Endodermal cell (in vitro differentiated cells): ENCODE results near the gene TUBB2A. TPM values are rescaled to one million over a fixed set of nuclear protein-coding genes. Genes with fewer than 3 reads are reported as not detected.

Source experiments
- DNase-seq: peaks from one replicate; pipeline ENCODE4 v3.0.0-alpha.2; 2017
- H3K27ac ChIP-seq: 2 replicates; pipeline ENCODE4 v1.5.1; 2013; ENCODE audit warnings: mild to moderate bottlenecking, low read depth, low read length, moderate library complexity
- H3K27me3 ChIP-seq: 2 replicates; pipeline ENCODE4 v1.6.1; 2013; ENCODE audit warnings: mild to moderate bottlenecking, low read length, moderate library complexity; ENCODE audit not compliant: insufficient read depth, control insufficient read depth, poor library complexity, severe bottlenecking
- H3K36me3 ChIP-seq: 2 replicates; pipeline ENCODE4 v1.7.0; 2013; ENCODE audit warnings: mild to moderate bottlenecking, low read length, moderate library complexity; ENCODE audit not compliant: control insufficient read depth, insufficient read depth
- H3K4me1 ChIP-seq: one replicate; pipeline ENCODE4 v1.7.0; 2013; ENCODE audit warnings: low read length; ENCODE audit not compliant: control insufficient read depth, insufficient read depth
- H3K4me3 ChIP-seq: 2 replicates; pipeline ENCODE4 v1.5.1; 2013; ENCODE audit warnings: mild to moderate bottlenecking, low read length, moderate library complexity
- H3K9ac ChIP-seq: 2 replicates; pipeline ENCODE4 v1.6.1; 2013; ENCODE audit warnings: mild to moderate bottlenecking, low read length, moderate library complexity; ENCODE audit not compliant: poor library complexity, severe bottlenecking; ENCODE audit errors: extremely low read depth
- H3K9me3 ChIP-seq: 2 replicates; pipeline ENCODE4 v1.6.1; 2013; ENCODE audit warnings: mild to moderate bottlenecking, low read length, moderate library complexity; ENCODE audit not compliant: control insufficient read depth
- H3K27ac Mint-ChIP-seq: 2 replicates; pipeline ENCODE4 v1.8.0; 2020; ENCODE audit warnings: mixed read lengths
- H3K27me3 Mint-ChIP-seq: 2 replicates; pipeline ENCODE4 v1.8.0; 2021; ENCODE audit warnings: mild to moderate bottlenecking, mixed read lengths; ENCODE audit not compliant: insufficient read depth
- H3K36me3 Mint-ChIP-seq: 2 replicates; pipeline ENCODE4 v1.8.0; 2020; ENCODE audit warnings: low read depth, mixed read lengths
- H3K4me1 Mint-ChIP-seq: 2 replicates; pipeline ENCODE4 v1.8.0; 2020; ENCODE audit warnings: mixed read lengths
- H3K4me3 Mint-ChIP-seq: 2 replicates; pipeline ENCODE4 v1.8.0; 2020; ENCODE audit warnings: mild to moderate bottlenecking, moderate library complexity, mixed read lengths
- H3K9me3 Mint-ChIP-seq: 2 replicates; pipeline ENCODE4 v1.8.0; 2020; ENCODE audit warnings: mild to moderate bottlenecking, mixed read lengths
- CTCF ChIP-seq: fragments of 200-600 bp; sonication (generic); conservative IDR thresholded peaks from 2 replicates; pipeline ENCODE4 v1.5.0; 2021; ENCODE audit warnings: antibody characterized with exemption, mild to moderate bottlenecking
- WGBS, 2 experiments: methylation state at CpG; one replicate each; pipeline versions ENCODE4 v1.1.5 to v1.1.7; 2013; ENCODE audit warnings: missing lambda C conversion rate in 2 of 2, mixed read lengths in 1 of 2; ENCODE audit not compliant: insufficient coverage in 1 of 2, insufficient read length in 1 of 2; 5-methylcytosine and 5-hydroxymethylcytosine counted together
- total RNA-seq, 2 donors: library from RNA; stranded (reverse); fragmentation: NEBNext Ultra II Directional in 1 of 2; extraction: Animal tissue kit (Norgen Biotek cat#: 25700) in 1 of 2; gene quantifications; 2 replicates in 1 of 2; 3 replicates in 1 of 2; pipeline ENCODE4 v1.2.1, GENCODE V29; 2021

The TUBB2A gene
- total RNA-seq, 2 donors from 2014 or later, result 262 to 297 TPM

GRCh38 chr6:3163248-3163594 lies 5.9 kb upstream of the TUBB2A start:
- no peak overlapping the region for H3K27ac ChIP-seq
- peak overlapping the region; percentile 70 for H3K4me3 ChIP-seq
- no peaks in the 10 kb centered on the region for H3K9me3 ChIP-seq
- Mint-ChIP-seq H3K9me3 (no peaks in the 10 kb centered on the region), H3K27me3 (no peaks in the 10 kb centered on the region), H3K27ac (peak overlapping the region; percentile 75), H3K4me3 (peak overlapping the region; percentile 79), H3K4me1 (peaks cover 64% of the 10 kb centered on the region), H3K36me3 (no peaks in the 10 kb centered on the region)
- peaks cover 13% of the 10 kb centered on the region for H3K4me1 ChIP-seq
- H3K9ac ChIP-seq, result no peak overlapping the region
- no peaks in the 10 kb centered on the region for H3K36me3 ChIP-seq
- TF ChIP-seq CTCF, result peak; percentile 33
- no peaks in the 10 kb centered on the region for H3K27me3 ChIP-seq
- WGBS, 2 experiments, result 0 to 14% methylated on average over 1 to 13 of the region's 13 CpGs
- no peak for DNase-seq

GRCh38 chr6:3162565-3163247 lies 5.4 kb upstream of the TUBB2A start:
- Histone ChIP-seq H3K9me3 (no peaks in the 10 kb centered on the region), H3K27me3 (no peaks in the 10 kb centered on the region), H3K36me3 (no peaks in the 10 kb centered on the region), H3K4me3 (peak overlapping the region; percentile 98), H3K9ac (peak overlapping the region; percentile 72), H3K27ac (peak overlapping the region; percentile 33), H3K4me1 (peaks cover 10% of the 10 kb centered on the region)
- no peaks in the 10 kb centered on the region for H3K36me3 Mint-ChIP-seq
- TF ChIP-seq CTCF, result peak; percentile 42
- H3K27ac Mint-ChIP-seq, result peak overlapping the region; percentile 96
- WGBS, 2 experiments, result 0% methylated on average over 17 to 74 of the region's 74 CpGs
- no peaks in the 10 kb centered on the region for H3K9me3 Mint-ChIP-seq
- DNase-seq, result peak; percentile 91
- peak overlapping the region; percentile 79 for H3K4me3 Mint-ChIP-seq
- H3K27me3 Mint-ChIP-seq, result no peaks in the 10 kb centered on the region
- peaks cover 61% of the 10 kb centered on the region for H3K4me1 Mint-ChIP-seq

GRCh38 chr6:3162067-3162497 lies 4.7 kb upstream of the TUBB2A start:
- TF ChIP-seq CTCF, result no peak
- DNase-seq, result peak; percentile 71
- Mint-ChIP-seq H3K9me3 (no peaks in the 10 kb centered on the region), H3K36me3 (no peaks in the 10 kb centered on the region), H3K27ac (peak overlapping the region; percentile 96), H3K4me3 (peak overlapping the region; percentile 79), H3K4me1 (peaks cover 54% of the 10 kb centered on the region), H3K27me3 (no peaks in the 10 kb centered on the region)
- H3K36me3 ChIP-seq, result no peaks in the 10 kb centered on the region
- WGBS, 2 experiments, result 8 to 11% methylated on average over 4 to 5 of the region's 7 CpGs
- H3K4me3 ChIP-seq, result peak overlapping the region; percentile 98
- no peaks in the 10 kb centered on the region for H3K27me3 ChIP-seq
- H3K4me1 ChIP-seq, result peaks cover 10% of the 10 kb centered on the region
- no peak overlapping the region for H3K27ac ChIP-seq
- H3K9me3 ChIP-seq, result no peaks in the 10 kb centered on the region
- peak overlapping the region; percentile 72 for H3K9ac ChIP-seq
